Coronary artery (tissue), 2 donors: ENCODE results near the gene TIGD3.

Experiments used
- DNase-seq: peaks from one replicate; pipeline ENCODE4 v3.0.0-alpha.2; 2017; ENCODE audit warnings: low spot score
- H3K27ac ChIP-seq, 2 donors: fragments of 200-600 bp; sonication (generic); one replicate each; pipeline ENCODE4 v1.5.1; 2016 to 2019
- H3K4me3 ChIP-seq: fragments of 200-600 bp; sonication (generic); 2 replicates; pipeline ENCODE4 v1.5.1; 2016; ENCODE audit warnings: mild to moderate bottlenecking, moderate library complexity
- CTCF ChIP-seq: fragments of 200-600 bp; sonication (generic); IDR thresholded peaks from one replicate; pipeline ENCODE4 v1.5.1; 2019; ENCODE audit warnings: antibody characterized with exemption

TIGD3 gene

GRCh38 chr11:65401073-65401802, 46.7 kb downstream of the TIGD3 start:
- Histone ChIP-seq H3K27ac (no peak overlapping the region), H3K4me3 (no peak overlapping the region)
- no peak for DNase-seq
- TF ChIP-seq CTCF: no peak

GRCh38 chr11:65401803-65402248, 47.3 kb downstream of the TIGD3 start:
- H3K4me3 ChIP-seq: no peak overlapping the region
- TF ChIP-seq CTCF: no peak
- no peak for DNase-seq
- no peak overlapping the region for H3K27ac ChIP-seq

GRCh38 chr11:65402790-65403189, 48.2 kb downstream of the TIGD3 start:
- H3K4me3 ChIP-seq: no peak overlapping the region
- H3K27ac ChIP-seq: no peak overlapping the region
- DNase-seq: no peak
- TF ChIP-seq CTCF: no peak

- no peak for DNase-seq
- no peak overlapping the region for H3K4me3 ChIP-seq
- H3K27ac ChIP-seq: peak overlapping the region in 1 of 2 donors; percentile 62
- no peak for TF ChIP-seq CTCF
Measured at GRCh38 chr11:65403607-65404121, 49.1 kb downstream of the TIGD3 start.

GRCh38 chr11:65404210-65404609, 49.7 kb downstream of the TIGD3 start:
- no peak overlapping the region for H3K4me3 ChIP-seq
- no peak for TF ChIP-seq CTCF
- H3K27ac ChIP-seq: peak overlapping the region in 1 of 2 donors; percentile 62
- DNase-seq: no peak

GRCh38 chr11:65404638-65405339, 50.2 kb downstream of the TIGD3 start:
- DNase-seq: no peak
- no peak for TF ChIP-seq CTCF
- H3K27ac ChIP-seq: peak overlapping the region in 1 of 2 donors; percentile 62
- H3K4me3 ChIP-seq: no peak overlapping the region
